WTC11 (cell line): ENCODE measurements around the gene CLEC20A. TPM values are rescaled to one million over a fixed set of nuclear protein-coding genes. Genes with fewer than 3 reads are reported as not detected.

Experiments used
- total RNA-seq: library from RNA; stranded (reverse); gene quantifications from 3 replicates; pipeline ENCODE4 v1.2.3, GENCODE V29; 2021
- TF ChIP-seq, protein P1 (sequence below): sonication (generic); formaldehyde crosslinking; IDR thresholded peaks from 2 replicates; pipeline ENCODE4 v1.8.1; 2023; ENCODE audit warnings: mild to moderate bottlenecking, missing genetic modification reagents

The CLEC20A gene
- total RNA-seq, 1 experiment from 2014 or later: not detected

DNA sequence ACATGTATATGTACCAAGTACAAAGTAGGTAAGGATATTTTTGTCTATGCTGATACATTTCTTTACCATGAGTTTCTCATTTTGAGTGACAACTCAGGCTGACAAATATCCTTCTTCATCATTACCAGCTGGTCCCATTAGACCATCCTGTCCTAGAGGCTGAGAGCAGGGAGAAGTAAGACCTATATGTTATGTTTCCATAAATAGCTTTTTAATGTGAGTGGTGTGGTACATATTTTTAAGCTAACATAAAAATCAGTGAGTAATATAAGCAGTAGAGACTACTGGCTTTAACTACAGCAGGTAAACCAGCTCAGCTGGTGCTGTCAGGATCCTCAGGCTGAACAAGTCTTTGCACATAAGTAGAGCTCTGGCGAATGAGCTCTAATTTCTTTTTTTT, 62.4 kb downstream of the CLEC20A start (continued):
- TF ChIP-seq, protein P1, sequence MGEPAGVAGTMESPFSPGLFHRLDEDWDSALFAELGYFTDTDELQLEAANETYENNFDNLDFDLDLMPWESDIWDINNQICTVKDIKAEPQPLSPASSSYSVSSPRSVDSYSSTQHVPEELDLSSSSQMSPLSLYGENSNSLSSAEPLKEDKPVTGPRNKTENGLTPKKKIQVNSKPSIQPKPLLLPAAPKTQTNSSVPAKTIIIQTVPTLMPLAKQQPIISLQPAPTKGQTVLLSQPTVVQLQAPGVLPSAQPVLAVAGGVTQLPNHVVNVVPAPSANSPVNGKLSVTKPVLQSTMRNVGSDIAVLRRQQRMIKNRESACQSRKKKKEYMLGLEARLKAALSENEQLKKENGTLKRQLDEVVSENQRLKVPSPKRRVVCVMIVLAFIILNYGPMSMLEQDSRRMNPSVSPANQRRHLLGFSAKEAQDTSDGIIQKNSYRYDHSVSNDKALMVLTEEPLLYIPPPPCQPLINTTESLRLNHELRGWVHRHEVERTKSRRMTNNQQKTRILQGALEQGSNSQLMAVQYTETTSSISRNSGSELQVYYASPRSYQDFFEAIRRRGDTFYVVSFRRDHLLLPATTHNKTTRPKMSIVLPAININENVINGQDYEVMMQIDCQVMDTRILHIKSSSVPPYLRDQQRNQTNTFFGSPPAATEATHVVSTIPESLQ (CRISPR knock-in tag): no peak

Other genes with a start within 250 kb of the CLEC20A start
- gene TEX35, start 16.1 kb upstream of the CLEC20A start, total RNA-seq: not detected in 3 replicates
- gene RALGPS2, start 228.3 kb upstream of the CLEC20A start, total RNA-seq: 33.8 to 38.0 TPM (median 37.0 TPM) in 3 replicates